GOT3 (cell line): ENCODE results near the gene CXCR5.

Experiments used
- DNase-seq: peaks from one replicate; lab custom pipeline; 2025; ENCODE audit warnings: mixed read lengths; lab: John Stamatoyannopoulos, UW

The CXCR5 gene

DNA sequence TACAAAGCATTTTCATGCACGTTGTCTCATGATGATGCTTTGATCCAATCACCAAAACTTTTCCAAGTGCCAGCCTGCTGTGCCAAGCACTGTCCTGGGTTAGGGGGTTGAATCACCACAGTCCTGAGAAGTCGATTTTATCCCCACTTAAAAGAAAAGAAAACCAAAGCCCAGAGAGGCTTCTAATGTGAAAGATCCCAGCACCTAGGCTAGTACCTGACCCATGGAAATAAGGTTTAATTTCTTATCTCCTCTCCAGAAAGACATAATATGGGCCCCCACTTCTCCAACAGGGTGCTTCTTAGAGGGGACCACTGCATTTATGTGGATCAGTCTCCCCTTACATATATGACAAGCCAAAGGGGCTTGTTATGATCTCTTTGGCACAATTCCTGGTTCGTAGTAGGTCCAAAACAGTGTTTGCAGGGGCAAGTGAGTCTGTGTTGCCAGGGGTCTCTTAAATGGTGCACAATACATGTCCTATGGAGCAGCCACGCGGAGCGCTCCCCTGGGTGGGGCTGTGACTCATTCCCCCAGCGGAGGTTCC, 43.9 kb downstream of the CXCR5 start:
- DNase-seq: no peak

DNA sequence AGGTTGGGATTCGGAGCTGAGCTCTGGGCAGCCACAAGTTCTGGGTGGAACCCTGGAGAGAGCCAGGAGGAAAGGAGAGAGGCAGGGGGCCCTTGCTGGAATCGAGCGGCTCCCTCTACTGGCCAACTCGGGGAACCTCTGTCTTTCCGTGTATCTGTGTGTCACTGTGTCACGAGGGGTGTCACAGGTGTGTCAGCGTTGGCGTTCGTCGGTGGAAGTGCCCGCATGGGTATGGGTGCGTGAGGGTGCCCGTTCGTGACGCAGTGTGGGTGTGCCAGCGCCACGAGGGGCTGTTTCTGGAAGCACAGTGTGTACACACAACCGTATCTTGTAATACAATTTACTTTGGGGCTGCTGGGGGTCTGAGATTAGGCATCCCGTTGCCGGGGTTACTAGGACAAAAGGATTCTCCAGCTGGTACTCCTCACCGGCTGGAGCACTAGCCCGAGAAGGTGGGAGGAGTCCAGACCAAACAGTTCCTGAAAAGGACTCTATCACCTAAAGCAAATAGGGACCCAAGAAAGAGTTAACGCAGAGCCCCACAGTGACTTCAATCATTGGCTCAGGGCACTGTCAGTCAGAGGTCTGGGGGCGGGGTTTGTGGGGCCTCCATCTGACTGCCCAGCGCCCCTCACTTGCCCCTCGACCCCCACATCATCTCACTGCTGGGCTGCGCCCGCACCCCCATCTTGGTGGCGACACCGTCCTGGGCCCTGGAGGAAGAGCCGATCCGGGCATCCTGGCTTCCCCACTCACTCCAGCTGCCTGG, 44.6 kb downstream of the CXCR5 start:
- peak; percentile 53 for DNase-seq

DNA sequence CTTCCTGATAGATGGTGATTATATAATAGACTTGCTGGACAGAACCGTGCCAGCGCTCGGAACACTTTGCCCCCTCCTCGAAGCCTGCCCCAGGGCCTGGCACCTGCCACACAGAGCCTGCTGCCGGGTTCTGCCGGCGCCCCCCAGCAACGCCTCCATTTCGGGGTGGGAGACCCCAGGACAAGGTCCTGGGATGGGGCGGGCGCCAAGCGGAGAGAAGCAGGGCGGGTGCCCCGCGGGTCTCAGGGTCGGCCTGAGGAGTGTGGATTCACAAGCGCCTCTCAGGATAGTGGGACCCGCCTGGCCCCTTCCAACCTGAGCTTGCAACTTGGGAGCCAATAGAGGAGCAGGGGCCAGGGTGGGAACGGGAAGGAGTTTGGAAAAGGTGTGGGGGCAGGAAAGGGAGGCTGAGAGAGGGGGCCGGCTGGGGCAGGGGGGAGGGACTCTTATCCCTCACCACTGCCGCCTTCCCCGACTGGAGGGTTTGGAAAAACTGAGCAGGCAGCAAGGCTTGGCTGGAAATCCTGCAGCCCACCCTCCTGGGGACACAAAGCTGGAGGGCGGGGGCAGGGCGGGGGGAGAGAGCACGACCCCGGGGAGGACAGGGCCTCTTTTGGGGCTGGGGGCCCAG, 45.3 kb downstream of the CXCR5 start:
- DNase-seq: no peak

DNA sequence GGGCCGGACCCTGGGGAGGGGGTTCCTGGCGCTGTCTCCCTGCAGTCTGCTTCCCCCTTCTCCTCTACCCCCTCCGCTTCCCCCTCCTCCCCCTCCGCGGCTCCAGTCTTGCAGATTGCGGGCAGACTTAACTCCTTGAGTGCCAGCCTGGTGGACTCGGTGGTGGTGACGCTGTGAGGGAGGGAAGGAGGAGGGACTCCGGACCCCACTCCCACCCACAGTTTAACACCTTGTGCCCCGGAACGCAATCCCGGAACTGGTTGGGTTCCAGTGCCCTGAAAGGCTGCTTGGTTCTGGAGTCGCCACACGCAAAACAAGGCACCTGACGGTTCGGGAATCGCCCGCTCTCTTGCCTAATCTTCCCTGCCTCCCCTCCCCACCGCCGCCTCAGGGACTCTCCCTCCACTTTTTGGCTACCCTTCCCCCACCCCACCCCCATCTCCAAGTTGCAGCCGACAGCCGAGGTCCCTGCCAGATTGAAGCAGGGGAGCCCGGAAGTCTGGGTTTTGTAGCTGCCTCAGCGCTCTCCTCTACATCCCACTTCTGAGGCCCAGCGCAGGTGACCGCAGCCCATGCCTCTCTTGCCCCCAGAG, 45.9 kb downstream of the CXCR5 start:
- peak; percentile 13 for DNase-seq

DNA sequence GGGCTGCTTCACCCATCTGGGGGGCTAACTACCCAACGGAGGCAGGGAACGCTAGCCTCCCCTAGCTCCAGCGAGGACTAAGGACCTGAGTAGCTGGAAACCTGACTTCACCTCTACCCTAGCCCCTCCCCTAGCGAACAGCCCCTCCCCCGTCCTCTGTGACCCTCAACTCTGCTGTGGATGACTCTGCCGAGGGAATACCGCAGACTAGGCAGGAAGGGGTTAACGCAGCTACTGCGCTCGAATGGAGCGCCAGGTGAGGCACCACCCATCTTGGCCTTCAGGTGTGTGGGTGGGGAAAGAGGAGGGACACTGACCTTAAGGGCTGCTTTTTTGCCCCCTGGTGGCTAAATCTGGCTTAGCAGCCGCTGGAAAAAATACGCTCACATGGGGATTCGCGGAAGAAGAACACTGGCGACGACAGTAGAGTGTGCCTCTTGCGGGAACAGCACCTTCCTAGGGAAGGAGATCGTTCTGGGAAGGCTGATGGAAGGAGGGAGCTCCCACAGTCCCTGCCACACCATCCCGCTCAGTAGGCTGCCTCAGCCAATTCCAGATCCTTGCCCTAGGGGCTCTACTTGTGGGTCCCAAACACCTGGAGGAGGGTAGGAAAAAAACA, 46.5 kb downstream of the CXCR5 start:
- DNase-seq: peak; percentile 10

DNA sequence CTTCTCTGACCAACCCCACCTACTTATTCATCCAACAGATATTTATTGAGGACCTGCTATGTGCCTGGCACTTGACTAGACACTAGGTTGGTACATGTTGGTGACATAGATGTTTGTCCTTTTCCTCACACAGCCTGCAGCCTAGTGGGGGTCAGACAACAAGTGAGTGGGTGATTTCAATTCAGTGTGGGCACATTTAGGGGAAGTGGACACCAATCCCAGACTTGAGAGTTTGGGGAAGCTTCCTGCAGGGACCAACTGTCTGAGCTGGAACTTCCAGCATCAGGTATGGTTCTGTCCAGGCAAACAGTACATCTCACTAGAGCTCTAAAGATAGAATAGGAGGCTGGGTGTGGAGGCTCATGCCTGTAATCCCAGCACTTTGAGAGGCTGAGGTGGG, 47.9 kb downstream of the CXCR5 start:
- DNase-seq: no peak

DNA sequence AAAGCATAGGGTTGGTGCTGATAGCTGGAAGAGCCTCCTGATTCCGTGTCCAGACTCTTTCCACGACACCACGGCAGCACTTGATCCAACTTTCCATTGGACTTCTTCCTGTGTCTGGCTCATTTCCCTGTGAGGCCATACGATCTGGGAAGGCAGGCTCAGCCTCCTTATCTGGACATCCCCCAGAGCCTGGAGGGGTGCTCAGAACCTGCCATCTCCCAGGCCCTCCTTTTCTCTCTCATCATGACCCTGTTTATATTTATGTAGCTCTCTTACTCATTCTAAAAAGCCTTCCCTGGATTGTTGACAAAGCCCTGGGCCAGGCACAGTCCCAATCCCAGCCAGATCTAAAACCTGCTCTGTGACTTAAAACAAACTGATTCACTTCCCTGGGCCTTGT, 49.8 kb downstream of the CXCR5 start:
- no peak for DNase-seq

DNA sequence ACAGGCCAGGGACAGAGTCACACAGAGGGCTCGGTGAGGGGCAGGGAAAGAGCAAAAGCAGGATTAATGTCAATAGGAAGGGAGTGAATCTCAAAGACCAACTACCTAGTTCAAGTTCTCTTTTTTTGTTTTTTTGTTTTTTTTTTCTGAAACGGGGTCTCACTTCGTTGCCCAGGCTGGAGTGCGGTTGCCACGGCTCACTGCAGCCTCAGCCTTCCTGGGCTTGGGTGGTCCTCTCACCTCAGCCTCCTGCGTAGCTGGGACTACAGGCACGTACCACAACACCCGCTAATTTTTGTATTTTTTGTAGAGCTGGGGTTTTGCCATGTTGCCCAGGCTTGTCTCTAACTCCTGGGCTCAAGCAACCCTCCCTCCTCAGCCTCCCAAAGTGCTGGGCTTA, 51.7 kb downstream of the CXCR5 start:
- DNase-seq: no peak

DNA sequence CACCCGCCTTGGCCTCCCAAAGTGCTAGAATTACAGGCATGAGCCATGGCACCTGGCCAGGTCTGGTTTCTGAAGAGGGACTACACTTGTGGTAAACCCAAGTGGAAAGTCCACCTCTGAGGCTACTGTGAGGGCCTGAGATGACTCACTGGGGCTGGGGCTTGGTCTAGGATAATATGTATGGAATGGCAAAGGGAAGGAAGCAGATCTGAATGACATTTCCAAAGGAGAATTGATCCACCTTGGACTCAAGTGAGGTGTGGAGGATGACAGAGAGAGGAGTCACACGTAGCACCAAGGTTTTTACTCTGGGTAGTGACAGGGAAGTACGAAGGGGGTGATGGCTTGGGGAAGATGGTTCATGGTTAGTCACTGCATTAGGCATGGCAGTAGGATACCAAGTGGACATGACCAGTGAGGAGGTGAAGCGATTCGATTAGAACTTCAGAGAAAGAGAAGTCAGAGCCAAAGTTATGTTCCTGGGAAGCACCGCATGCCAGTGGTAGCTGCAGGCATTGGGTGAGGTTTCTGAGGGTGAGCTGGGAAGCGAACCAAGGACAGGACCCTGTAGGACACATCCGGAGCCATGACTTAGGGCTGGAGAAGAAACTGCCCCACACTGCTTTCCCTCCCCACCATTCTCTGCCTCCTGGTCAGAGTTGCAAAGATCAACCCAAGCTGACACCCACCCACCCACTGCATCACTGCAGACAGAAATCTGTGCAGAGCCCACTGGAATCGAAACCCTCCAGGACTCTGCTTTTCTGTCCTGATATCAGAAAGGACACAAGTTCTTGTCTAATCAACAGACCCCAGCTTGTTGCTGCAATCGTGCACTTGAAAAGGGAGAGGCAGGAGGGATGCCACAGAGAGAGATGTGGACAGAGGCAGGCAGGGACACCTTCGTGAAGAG, 55.1 kb downstream of the CXCR5 start:
- DNase-seq: no peak

DNA sequence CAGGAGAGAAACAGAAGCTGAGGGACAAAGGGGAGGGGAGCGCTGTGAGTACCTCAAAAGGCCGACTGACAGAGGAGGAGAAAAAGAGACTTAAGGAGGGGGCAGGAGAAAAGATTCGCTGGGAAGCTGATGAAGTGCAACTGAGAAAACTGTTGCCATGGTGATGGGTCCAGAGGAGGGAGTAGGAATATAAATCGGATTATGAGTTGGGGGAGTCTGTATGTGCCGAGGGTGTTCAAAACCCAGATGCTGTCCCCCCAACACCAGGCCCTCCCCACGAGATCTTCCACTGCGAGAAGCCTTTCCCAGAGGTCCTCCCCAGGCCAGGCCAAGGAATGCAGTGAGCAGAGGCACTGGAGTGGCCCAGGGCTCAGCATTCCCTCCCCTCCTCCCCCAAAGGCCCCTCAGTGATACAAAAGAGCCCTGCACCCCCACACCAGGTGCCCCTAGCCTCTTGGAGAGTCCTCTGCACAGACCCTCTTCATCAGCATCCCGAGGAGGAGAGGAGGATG, 55.8 kb downstream of the CXCR5 start:
- DNase-seq: no peak

DNA sequence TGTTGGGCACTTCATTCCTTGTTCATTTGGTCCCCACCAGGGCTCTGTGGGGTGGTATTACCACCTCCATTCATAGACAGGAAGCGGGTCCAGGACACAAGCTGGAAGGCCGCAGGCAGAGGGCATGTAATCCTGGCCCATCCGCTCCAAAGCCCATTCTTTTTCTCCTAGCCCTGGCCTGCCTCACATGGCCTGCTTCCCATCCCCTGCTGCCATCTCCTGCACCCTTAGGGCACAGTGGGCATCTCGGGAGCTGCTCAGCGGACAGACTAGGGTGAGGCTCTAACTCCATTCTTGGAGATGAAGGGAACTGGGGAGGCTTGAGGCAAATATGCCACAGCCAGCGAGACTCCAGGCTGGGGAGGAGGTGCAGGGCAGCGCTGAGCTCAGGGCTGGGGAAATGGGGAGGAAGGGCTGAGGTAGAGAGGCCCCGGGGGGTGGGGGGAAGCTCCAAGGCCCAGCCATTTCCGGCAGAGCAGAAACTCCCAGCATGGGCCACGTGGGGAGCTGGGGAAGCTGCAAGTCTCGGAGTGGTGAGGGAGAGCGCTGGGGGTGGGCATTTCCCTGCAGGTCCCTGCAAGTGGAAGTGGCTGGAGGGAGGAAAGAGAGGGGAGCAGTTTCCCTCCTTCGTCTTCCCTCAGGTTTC, 56.4 kb downstream of the CXCR5 start:
- DNase-seq: no peak

DNA sequence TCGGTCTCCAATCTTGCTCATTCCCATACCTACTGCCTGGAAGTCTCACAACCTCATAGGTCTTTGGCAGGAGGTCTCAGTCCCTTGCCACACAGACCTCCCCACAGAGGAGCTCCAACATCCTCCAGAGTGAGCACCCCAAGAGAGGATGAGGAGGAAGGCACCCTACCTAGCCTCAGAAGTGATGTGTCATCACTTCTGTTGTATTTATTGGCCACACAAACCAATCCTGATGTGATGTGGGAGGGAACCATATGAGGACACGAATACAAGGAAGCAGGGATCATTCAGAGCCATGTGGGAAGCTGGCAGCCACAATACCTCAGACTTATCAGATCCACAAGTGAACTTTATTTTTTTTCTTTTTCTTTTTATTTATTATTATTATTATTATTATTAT, 63.4 kb downstream of the CXCR5 start:
- no peak for DNase-seq
